ENCODE data around the gene GOLT1B.

GOLT1B gene

GRCh38 chr12:21546716-21547115 lies 45.1 kb downstream of the GOLT1B start:
- in situ Hi-C loops (cut with HindIII; ENCODE audit: low pct_ligation_motif_present, low sequenced_read_pairs): no loop called here
- no peak overlapping the region for H3K4me3 ChIP-seq (ENCODE audit: low read depth, low read length)
- no peaks in the 10 kb centered on the region for H3K36me3 ChIP-seq (replicated peaks)
- H3K27ac ChIP-seq: no peak overlapping the region
- no peak for TF ChIP-seq CTCF (IDR thresholded peaks at IDR 0.05; ENCODE audit: low read depth, low read length, missing control alignments)
- no peaks in the 10 kb centered on the region for H3K27me3 ChIP-seq (replicated peaks)
- no peak for DNase-seq

- Histone ChIP-seq H3K27me3 (replicated peaks) (no peaks in the 10 kb centered on the region), H3K27ac (no peak overlapping the region), H3K36me3 (replicated peaks) (no peaks in the 10 kb centered on the region), H3K4me3 (ENCODE audit: low read depth, low read length) (no peak overlapping the region)
- TF ChIP-seq CTCF (IDR thresholded peaks at IDR 0.05; ENCODE audit: low read depth, low read length, missing control alignments): no peak
- in situ Hi-C loops (cut with HindIII; ENCODE audit: low pct_ligation_motif_present, low sequenced_read_pairs): no loop called here
- no peak for DNase-seq
Observed at GRCh38 chr12:21547437-21547836, 45.8 kb downstream of the GOLT1B start.

GRCh38 chr12:21551841-21552465 lies 50.4 kb downstream of the GOLT1B start:
- no peak for TF ChIP-seq CTCF (IDR thresholded peaks at IDR 0.05; ENCODE audit: low read depth, low read length, missing control alignments)
- DNase-seq: no peak
- no peak overlapping the region for H3K4me3 ChIP-seq (ENCODE audit: low read depth, low read length)
- H3K36me3 ChIP-seq (replicated peaks): no peaks in the 10 kb centered on the region
- H3K27ac ChIP-seq: no peak overlapping the region
- in situ Hi-C loops (cut with HindIII; ENCODE audit: low pct_ligation_motif_present, low sequenced_read_pairs): no loop called here
- H3K27me3 ChIP-seq (replicated peaks): no peaks in the 10 kb centered on the region

- no peaks in the 10 kb centered on the region for H3K36me3 ChIP-seq (replicated peaks)
- in situ Hi-C loops (cut with HindIII; ENCODE audit: low pct_ligation_motif_present, low sequenced_read_pairs): no loop called here
- no peak for DNase-seq
- no peak overlapping the region for H3K4me3 ChIP-seq (ENCODE audit: low read depth, low read length)
- H3K27ac ChIP-seq: no peak overlapping the region
- no peaks in the 10 kb centered on the region for H3K27me3 ChIP-seq (replicated peaks)
- no peak for TF ChIP-seq CTCF (IDR thresholded peaks at IDR 0.05; ENCODE audit: low read depth, low read length, missing control alignments)
Observed at GRCh38 chr12:21552635-21553328, 51.2 kb downstream of the GOLT1B start.

GRCh38 chr12:21553329-21553675 lies 51.7 kb downstream of the GOLT1B start:
- no peak for TF ChIP-seq CTCF (IDR thresholded peaks at IDR 0.05; ENCODE audit: low read depth, low read length, missing control alignments)
- Histone ChIP-seq H3K36me3 (replicated peaks) (no peaks in the 10 kb centered on the region), H3K27ac (no peak overlapping the region), H3K4me3 (ENCODE audit: low read depth, low read length) (no peak overlapping the region), H3K27me3 (replicated peaks) (no peaks in the 10 kb centered on the region)
- in situ Hi-C loops (cut with HindIII; ENCODE audit: low pct_ligation_motif_present, low sequenced_read_pairs): no loop called here
- no peak for DNase-seq

All from brain microvascular endothelial cell (primary cell).